HG03066 (cell line): ENCODE results near the gene C15orf61.

ENCODE experiments used
- ATAC-seq: cut with Tn5 transposase; IDR thresholded peaks from one replicate; pipeline ENCODE4 v1.9.1; 2021; ENCODE audit warnings: low read depth; ENCODE audit not compliant: unreplicated experiment

C15orf61 gene

DNA sequence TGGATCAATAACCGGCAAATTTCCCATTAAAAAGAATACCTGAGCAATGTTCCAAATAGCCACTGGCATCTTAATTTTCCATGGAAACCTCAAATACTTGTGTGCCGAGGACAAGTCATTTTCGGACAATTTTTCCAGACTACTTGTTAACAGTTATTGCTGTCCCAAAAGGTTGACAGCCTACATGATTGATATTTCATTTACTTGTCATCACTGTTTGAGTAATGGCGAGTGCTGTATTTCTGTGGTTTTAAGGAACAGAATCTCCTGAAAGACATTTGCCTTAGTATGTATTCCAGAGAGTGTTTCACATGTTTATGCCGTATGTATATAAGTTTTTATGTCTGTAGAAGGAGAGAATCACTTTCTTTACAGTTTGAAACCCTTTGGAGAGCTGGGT, 58.2 kb downstream of the C15orf61 start:
- no peak for ATAC-seq
